NOMO-1 treated with dmso at 0.1 percent for 144 hours (cell line): ENCODE results near the gene TMEM183A.
"Not testable (repeated sequence)": the region's sequence is repeated elsewhere in the genome, so short reads cannot be mapped to it uniquely, and the experiment has no call there.

Experiments
- DNase-seq: peaks from one replicate; lab custom pipeline; 2025; ENCODE audit not compliant: unreplicated experiment; lab: John Stamatoyannopoulos, UW

Gene TMEM183A

GRCh38 chr1:202987255-202987654, 19.9 kb upstream of the TMEM183A start:
- DNase-seq: no peak

DNA sequence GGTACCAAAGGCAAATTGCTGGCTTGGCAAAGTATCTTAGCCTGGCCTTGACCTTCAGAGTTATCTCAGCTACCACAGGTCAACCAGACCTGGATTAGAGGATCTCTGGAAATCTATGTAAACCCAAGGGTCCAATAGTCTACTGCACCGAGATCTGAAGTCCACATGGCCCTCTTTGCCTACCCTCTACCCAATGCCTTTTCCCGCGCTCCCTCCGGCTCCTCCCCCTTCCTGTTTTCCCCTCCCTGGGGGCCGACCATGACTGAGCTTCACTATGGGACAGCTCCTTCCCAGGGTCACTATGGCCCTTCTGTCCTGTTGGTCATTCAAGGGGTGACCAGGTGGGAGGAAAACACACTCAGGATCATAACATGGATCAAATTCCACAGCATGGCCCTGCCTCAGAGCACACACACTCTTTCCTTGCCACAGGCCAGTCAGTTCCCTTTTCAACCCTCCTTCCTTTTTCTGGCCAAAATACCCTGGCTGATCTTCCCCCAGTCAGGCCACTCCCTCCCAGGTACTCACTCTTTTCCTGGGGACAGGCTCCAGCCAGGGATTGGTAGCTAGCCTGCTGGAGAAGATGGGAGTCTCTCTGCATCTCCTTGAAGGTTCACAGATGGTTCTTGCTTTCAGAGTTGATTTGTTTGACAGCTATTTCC, 19.1 kb upstream of the TMEM183A start:
- DNase-seq: peak; percentile 42

DNA sequence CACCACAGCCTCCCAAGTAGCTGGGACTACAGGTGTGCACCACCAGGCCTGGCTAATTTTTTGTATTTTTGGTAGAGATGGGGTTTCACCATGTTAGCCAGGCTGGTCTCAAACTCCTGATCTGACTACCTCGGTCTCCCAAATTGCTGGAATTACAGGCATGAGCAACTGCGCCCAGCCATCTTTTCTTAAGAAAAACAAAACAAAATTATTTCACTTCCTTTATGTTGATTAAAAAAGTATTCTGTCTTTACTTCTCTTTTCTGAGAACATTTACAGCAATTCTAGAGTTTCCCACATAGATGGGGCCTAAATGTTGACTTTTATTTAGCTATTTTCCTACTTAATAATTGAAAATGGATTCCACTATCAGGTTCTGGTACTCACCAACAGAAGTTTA, 17.3 kb upstream of the TMEM183A start:
- no peak for DNase-seq

- DNase-seq: no peak
These were observed 16.1 kb upstream of the TMEM183A start for GRCh38 chr1:202991112-202991511.

GRCh38 chr1:202994756-202995155, 12.4 kb upstream of the TMEM183A start:
- no peak for DNase-seq

- peak; percentile 22 for DNase-seq
These were observed 8.1 kb upstream of the TMEM183A start for GRCh38 chr1:202998836-202999750.

DNA sequence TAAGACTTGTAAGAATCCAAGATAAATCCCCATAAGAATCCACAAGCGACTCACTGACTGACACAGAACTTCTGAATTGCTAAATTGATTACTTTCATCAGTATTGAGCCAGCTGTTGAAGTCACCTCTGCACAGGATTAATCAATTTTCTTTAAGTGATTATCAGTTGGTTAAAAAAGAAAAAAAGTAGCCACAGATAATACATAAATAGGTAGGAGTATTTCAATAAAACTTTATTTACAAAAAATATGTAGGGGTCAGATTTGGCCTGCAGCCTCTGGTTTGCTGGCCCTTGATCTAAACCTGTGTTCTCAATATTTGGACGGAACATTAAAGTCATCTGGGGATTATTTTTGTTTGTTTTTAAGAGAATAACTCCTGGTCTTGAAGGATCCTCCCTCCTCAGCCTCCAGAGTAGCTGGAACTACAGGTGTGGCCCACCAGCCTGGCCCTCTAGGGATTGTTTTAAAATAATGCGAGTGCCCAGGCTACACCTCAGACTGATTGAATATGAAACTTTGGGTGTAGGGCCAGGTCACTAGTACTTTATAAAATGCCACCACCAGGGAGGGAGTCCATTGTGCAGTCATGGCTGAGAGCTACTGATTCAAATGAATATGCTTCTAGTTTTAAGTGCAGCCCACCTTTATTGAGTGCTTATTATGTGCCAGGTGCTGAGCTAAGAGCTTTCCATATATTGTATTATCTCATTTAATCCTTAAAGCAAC, 6.8 kb upstream of the TMEM183A start:
- no peak for DNase-seq

DNA sequence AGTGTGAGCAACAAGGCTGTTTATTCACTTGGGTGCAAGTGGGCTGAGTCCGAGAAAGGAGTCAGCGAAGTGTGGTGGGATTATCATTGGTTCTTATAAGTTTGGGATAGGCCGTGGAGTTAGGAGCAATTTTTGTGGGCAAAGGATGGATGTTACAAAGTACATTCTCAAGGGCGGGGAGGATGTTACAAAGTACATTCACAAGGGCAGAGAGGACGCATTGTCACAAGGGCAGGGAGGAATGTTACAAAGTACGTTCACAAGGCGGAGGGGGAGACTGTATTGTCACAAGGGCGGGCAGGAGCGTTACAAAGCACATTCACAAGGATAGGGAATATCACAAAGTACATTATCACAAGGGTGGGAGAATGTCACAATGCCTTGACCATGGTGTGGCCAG, 5.2 kb upstream of the TMEM183A start:
- DNase-seq: no peak

DNA sequence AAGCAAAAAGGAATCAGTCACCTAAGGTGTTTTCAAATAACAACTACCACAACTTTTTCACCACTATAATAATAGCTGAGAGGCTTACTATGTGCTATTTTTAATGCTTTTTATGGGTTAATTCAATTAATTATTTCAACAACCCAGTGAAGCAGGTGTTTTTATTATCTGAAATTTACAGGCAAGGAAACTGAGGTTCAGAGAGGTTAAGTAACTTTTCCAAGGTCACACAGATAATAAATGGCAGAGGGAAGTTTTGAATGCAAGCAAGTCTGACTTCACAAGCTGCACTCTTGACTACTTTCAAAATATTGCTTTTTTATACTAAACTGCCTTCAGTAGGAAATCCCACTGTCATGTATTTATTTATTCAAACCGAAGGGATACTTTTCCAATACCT, 4.2 kb upstream of the TMEM183A start:
- no peak for DNase-seq

DNA sequence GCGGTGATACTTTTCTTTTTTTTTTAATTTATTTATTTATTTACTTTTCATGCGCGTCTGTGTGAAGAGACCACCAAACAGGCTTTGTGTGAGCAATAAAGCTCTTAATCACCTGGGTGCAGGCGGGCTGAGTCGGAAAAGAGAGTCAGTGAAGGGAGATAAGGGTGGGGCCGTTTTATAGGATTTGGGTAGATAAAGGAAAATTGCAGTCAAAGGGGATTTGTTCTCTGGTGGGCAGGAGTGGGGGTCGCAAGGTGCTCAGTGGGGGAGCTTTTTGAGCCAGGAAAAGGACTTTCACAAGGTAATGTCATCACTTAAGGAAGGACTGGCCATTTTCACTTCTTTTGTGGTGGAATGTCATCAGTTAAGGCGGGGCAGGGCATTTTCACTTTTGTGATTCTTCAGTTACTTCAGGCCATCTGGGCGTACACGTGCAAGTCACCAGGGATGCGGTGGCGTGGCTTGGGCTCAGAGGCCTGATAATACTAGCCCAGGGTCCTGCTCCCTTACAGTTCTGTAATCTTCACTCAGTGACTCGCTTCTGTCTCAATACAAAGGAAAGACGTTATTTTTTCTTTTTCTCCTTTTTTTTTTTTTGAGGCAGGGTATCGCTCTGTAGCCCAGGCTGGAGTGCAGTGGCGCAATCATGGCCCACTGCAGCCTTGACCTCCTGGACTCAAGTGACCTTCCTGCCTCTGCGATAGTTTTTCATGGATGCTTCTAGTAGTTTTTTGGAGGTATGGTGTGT, 1.6 kb upstream of the TMEM183A start:
- not testable (repeated sequence) for DNase-seq

GRCh38 chr1:203009185-203009584, 2.0 kb downstream of the TMEM183A start:
- no peak for DNase-seq

- DNase-seq: no peak
These were observed 4.4 kb downstream of the TMEM183A start for GRCh38 chr1:203011582-203011981.

GRCh38 chr1:203017061-203017460, 9.9 kb downstream of the TMEM183A start:
- no peak for DNase-seq

- no peak for DNase-seq
These were observed 10.5 kb downstream of the TMEM183A start for GRCh38 chr1:203017692-203018091.

DNA sequence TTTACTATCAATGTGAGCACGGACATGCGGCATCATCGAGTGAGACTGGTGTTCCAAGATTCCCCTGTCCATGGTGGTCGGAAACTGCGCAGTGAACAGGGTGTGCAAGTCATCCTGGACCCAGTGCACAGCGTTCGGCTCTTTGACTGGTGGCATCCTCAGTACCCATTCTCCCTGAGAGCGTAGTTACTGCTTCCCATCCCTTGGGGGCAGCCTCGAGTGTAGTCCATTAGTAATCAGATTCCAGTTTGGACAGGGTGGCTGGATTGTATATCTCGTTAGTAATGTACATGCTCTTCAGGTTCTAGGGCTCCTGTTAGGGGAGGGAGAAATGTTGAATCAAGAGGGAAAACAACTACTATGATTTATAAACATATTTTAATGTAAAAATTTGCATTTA, 15.7 kb downstream of the TMEM183A start:
- DNase-seq: not testable (repeated sequence)

GRCh38 chr1:203025686-203026030, 18.5 kb downstream of the TMEM183A start:
- no peak for DNase-seq

DNA sequence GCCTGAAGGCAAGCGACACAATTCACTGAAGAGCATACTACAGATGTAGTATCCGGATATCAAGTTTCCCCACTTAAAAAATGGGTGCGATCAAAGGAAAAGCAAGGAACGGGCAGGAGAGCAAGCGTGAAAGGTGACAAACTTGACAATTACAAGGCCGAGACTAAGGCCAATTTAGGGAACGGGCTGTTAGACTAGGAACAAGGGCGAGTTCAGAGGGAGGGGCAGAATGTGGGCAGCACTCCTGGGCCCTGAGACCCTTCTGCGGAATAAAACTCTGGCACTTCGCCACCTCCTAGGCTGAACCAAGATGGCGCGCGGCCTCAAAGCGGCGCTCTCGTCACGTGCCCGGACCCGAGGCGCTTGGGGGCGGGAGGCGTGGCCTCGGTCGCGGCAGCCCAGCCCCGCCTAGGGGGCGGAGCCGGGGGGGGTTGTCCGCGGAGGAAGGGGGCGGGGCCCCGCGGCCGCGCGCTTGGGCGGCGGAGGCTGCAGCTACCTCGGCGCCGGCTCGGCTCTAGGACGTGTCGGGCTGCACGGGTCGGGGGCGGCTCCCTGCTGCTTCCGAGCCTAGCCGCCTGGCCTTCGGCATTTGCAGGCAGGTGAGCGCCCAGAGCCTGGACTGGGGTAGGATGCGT, 19.0 kb downstream of the TMEM183A start, which contains the start of gene PPFIA4:
TSS of gene PPFIA4 (plus strand) at position 461 of the 635 bp plus-strand sequence. CDS start 12,518 bp downstream, outside the sequence.
- DNase-seq: peak; percentile 80

DNA sequence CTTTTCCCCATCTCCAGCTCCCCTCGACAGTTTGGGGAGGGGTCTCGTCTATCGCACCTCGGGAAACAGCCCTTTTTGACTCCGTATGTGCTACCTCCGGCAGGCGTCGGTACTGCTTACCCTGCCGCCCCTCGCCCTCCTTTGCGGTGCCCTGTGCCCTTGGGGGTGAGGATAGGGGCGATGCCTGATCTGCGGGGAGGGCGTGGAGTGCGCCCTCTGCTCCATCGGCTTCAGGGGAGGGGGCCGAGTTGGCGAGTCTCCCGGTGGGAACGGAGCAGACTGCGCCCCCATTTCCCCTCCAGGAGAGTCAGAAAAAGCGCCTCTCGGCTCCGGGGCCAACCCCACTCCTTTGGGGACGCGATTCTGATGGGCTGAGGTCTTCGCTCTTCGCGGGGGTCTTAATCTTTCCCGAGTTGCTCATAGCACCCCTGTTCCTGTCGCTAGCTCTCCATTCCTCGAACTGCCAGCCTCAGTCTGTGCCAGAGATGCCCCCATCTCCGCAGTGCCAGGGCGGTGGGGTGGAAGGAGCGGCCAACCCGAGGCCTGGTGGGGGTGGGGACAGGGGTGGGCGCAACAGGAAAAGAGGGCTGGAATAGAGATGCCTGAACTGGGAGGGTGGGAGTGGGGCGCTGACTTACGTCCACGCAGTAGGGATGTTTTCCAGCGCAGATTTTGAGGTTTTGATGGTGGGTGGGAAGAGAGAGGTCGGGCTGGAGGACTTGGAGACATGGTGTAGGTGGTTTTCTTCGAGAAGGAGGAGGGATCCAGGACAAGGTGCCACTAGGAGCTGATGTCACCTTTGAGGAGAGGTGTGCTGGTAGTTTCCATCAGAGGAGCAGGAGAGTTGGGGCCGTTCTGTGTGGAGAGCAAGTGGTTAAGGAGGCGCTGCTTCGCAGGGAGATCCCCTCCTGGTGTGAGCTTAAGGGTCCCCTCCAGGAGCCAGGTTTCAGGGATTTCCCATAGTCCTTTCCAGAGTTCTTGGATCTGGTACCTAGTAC, 19.8 kb downstream of the TMEM183A start:
- no peak for DNase-seq

- no peak for DNase-seq
These were observed 21.1 kb downstream of the TMEM183A start for GRCh38 chr1:203028067-203028783.
